GM13976 (cell line): ENCODE results near the gene ZNF20.

Experiments
- DNase-seq: peaks from one replicate; pipeline ENCODE4 v3.0.0; 2012; ENCODE audit warnings: low spot score
- CTCF ChIP-seq: IDR thresholded peaks from 2 replicates; pipeline ENCODE4 v1.5.1; 2012; ENCODE audit warnings: borderline replicate concordance, mild to moderate bottlenecking; ENCODE audit not compliant: insufficient read depth; ENCODE audit errors: extremely low read depth, missing control alignments, control extremely low read depth
- in situ Hi-C: fragments of 300-500 bp; cut with MboI; formaldehyde crosslinking; loops from one replicate; pipeline ENCODE4 v1.12.0; 2022; ENCODE audit warnings: low sequenced_read_pairs, mixed read lengths, inconsistent platforms; ENCODE audit not compliant: unreplicated experiment

The ZNF20 gene

GRCh38 chr19:12139885-12140544 lies at the start of gene ZNF20:
Gene ZNF20 (minus strand): TSS chr19:12140350. CDS start chr19:12140182, 168 bp downstream.
- in situ Hi-C loops: no loop called here
- TF ChIP-seq CTCF: no peak
- DNase-seq: peak; percentile 96

- in situ Hi-C loops: no loop called here
- no peak for TF ChIP-seq CTCF
- DNase-seq: no peak
Observed at GRCh38 chr19:12187625-12188024, 47.5 kb upstream of the ZNF20 start.

DNA sequence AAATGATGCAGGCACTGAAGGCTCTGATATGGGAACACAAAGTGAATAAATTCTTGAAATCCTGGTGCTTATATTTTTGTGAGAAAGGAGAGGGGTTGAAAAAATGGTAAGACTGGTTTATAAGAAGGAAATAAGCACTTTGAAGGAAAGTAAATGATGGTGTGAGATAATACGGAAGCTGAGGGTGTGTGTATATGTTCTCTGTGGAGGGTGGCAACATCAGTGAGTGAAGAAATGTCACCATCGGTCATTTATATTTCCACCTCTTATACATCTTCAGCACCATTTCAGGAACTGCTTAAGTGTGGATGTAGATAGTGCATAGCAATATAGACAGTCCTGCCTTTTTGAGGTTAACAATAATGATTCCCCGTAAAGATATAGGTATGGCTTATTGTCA lies 40.2 kb upstream of the ZNF20 start:
- in situ Hi-C loops: no loop called here
- no peak for DNase-seq
- TF ChIP-seq CTCF: no peak

DNA sequence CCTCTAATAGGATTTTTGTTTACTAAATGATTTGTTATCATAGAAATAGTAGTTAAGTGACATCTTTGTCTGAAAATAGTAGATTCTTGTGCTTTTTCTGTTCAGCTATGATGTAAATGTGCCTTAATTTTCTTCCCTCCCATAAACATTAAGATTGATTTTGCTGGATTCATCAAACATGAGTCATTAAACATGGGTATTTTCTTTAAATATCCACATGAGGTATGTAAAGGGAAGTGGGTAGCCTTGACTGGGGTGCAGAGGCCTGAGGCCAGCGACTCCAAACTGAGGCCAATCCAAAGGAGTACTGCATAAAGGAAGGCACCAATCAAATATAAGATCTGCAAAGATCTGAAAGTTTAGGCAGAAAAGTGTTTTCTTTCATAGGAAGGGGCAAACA lies 26.5 kb upstream of the ZNF20 start:
- TF ChIP-seq CTCF: no peak
- no peak for DNase-seq
- in situ Hi-C loops: no loop called here

DNA sequence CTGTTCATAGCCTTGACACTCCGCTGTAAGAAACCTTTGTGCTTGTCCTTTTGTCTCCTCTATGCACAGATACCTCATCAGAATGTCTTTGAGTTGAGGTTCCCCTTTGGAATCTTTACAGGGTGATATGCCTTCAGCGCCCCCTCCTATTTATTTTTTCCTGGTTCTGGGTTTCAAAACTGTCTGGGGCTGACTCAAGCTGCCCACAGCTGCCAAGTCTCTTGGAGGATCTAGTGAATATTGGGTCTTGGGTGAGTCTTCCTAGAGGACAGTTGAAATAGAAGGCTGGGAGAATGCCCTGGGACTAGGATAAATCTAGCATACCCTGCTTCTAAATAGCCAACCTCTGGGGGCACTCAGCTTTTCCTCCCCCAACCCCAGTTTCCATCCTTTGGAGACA lies 23.7 kb upstream of the ZNF20 start:
- DNase-seq: no peak
- in situ Hi-C loops: no loop called here
- no peak for TF ChIP-seq CTCF

- TF ChIP-seq CTCF: no peak
- in situ Hi-C loops: no loop called here
- DNase-seq: peak; percentile 99
Observed at GRCh38 chr19:12162882-12163806, 23.0 kb upstream of the ZNF20 start, which contains the start of gene ZNF136. Gene ZNF136 (plus strand): TSS chr19:12163096. CDS start chr19:12163204, 108 bp downstream.
